ENCODE measurements around the gene HOXA5.

The HOXA5 gene

GRCh38 chr7:27163288-27164044, 20.0 kb upstream of the HOXA5 start:
- in situ Hi-C loops (cut with HindIII; ENCODE audit: low pct_ligation_motif_present, low pct_unique_long_range_greater_than_20kb, low sequenced_read_pairs) = loop anchor here (10.0 kb wide), 1 partner anchor 779 kb away; no protein-coding TSS in a partner anchor
- peak; percentile 46 for DNase-seq

DNA sequence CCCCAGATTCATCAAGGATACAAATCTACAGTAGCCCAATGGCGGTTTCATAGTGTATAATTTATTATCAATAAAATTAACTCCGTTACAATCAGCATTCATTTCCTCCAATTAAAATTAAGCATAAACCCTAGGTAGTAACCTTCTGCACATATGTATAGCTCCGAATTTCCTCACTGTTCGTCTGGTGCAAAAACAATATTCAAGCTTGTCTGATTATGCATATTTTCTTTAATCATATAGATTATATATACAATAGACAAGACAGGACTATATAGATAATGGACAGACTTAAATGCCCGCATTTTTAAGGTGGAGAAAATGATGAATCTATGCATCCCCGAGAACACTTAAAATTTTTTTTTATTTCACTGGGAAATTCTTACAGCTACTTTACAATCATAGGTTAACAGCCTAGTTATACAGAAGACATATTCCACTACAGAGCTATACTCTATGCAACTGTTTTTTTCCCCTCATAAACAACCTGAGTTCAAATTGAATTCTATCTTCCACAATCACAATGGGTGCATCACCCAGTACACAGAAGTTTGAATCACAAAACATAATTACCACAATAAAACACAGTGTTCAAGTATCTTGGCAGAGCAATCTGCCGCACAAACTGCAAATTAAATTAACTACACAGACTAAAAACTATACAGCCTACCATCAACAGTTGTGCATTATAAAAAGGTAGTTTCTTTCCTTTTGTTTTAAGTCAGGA, 19.2 kb upstream of the HOXA5 start:
- DNase-seq = peak; percentile 25
- in situ Hi-C loops (cut with HindIII; ENCODE audit: low pct_ligation_motif_present, low pct_unique_long_range_greater_than_20kb, low sequenced_read_pairs) = loop anchor here (10.0 kb wide), 1 partner anchor 778 kb away; no protein-coding TSS in a partner anchor

DNA sequence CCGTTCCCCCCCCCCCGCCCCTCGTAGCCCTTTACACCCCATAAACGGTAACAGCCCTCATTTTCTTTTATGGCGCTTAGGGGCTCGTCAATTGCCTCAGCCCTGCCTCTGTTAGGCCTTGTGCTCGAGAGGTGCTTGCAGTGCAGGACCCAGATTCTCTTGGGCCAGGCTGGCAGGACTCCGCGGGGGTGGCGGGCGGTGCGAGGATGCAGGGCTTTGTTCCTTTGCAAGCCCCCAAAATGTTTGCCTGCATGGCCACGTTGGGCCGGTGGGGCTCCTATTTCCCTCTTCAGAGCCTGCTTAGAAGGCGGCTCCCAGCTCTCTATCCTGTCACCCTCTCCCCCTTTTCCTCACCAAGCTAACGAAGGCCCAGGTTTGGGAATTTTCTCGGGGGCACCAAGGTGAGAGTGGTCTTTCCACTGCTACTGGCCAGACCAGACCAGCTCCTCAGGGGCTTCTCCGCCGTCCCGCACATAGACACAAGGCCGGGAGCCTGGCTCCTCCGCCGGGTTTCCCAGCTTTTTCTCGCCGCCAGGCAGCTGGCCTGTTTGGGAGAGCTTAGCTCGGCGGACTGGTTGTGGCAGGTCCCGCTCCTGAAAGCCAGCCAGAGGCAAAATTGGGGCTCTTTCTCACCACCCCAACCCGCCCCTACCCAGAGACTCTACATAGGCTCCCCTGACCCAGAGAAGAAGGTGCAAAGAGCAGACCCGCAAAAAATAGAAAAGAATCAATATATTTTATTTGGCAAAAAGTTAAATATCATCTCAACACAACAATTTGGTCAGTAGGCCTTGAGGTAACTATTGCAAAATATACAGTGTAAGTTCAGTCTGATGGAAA, 18.5 kb upstream of the HOXA5 start:
- in situ Hi-C loops (cut with HindIII; ENCODE audit: low pct_ligation_motif_present, low pct_unique_long_range_greater_than_20kb, low sequenced_read_pairs) = loop anchor here (10.0 kb wide), 1 partner anchor 777 kb away; no protein-coding TSS in a partner anchor
- DNase-seq = peak; percentile 51

GRCh38 chr7:27161214-27161720, 17.8 kb upstream of the HOXA5 start:
- DNase-seq = peak; percentile 62
- in situ Hi-C loops (cut with HindIII; ENCODE audit: low pct_ligation_motif_present, low pct_unique_long_range_greater_than_20kb, low sequenced_read_pairs) = loop anchor here (10.0 kb wide), 1 partner anchor 776 kb away; no protein-coding TSS in a partner anchor

- peak; percentile 91 for DNase-seq
- in situ Hi-C loops (cut with HindIII; ENCODE audit: low pct_ligation_motif_present, low pct_unique_long_range_greater_than_20kb, low sequenced_read_pairs) = loop anchor here (10.0 kb wide), 1 partner anchor 776 kb away; no protein-coding TSS in a partner anchor
Measured at GRCh38 chr7:27160546-27161213, 17.2 kb upstream of the HOXA5 start.

GRCh38 chr7:27160145-27160545, 16.7 kb upstream of the HOXA5 start:
- in situ Hi-C loops (cut with HindIII; ENCODE audit: low pct_ligation_motif_present, low pct_unique_long_range_greater_than_20kb, low sequenced_read_pairs) = loop anchor here (10.0 kb wide), 1 partner anchor 775 kb away; no protein-coding TSS in a partner anchor
- peak; percentile 39 for DNase-seq

DNA sequence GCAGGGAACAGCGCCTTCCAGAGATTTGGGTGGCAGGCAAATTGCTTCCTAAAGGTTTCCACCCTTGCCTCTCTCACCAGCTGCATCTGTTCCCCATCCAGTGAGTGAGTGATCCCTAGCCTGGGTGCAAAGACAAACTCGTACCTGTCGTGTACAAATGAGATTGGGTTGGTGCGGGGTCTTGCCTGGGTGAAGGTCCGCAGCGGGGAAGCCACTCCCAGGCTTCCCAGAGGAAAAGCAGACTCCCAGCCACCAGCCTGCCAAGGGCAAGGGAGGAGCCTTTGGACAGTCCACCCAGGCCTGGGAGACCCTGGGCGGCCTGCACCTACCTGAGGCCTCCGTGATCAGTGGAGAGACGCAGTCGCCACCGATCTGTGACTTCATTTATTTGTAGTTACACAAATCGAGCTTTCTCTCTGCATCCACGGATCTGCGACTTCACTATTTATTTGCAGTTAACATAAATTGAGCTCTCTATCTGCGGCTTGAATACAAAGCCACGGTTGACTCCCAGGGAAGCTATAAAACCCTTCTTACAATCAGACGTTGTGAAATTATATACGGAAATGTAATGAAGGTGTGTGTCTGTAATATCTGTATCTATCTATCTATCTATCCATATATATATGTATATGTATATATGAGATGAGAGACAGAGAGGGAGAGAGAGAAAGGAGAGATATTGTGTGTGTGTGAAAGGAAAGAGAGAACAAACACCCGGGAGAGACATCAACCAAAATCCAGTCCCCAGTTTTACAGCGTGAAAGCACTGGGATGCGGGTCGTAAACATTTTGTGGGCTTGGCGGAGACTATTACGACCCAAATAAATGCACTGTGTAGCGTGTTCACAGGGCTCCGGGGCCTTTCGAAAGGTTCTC, 16.0 kb upstream of the HOXA5 start:
- peak; percentile 47 for DNase-seq
- in situ Hi-C loops (cut with HindIII; ENCODE audit: low pct_ligation_motif_present, low pct_unique_long_range_greater_than_20kb, low sequenced_read_pairs) = loop anchor here (10.0 kb wide), 1 partner anchor 775 kb away; no protein-coding TSS in a partner anchor

DNA sequence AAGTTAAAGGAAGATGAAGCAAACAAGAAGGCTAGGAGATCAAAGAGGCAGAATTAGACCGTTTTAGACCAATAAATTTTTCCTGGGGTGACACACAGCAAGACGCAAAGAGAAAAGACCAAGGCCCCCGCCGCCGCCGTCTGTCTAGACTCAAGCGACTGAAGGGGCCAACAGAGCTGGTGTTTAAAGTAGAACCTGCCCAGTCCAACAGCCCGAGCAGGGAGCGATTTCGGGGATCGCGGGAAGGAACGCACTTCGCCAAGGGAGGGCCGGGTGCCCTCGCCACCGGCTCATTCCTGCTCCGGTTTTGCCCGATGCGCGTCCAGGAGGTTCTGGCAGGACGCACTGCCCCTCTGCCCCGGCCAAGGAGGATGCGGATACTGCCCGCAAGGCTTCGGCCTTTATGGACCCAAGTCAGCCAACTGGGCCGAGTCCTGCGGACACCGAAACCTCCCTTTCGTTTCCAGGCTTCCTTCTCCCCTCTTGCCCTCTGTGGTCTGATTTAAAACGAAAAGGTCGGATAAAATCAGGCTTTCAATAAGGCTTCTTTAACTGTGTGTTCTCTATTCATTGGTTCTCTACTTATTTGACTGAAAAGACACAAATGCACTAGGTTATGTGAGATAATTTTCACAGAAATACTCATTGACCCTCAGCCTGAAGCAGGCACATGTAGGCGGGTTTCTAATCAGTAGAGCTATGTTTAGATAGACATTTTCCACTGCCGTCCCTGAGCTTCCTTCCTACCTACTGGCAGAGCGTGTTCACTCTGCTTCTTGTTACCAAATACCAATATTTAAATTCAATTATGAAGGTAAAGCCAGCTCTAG, 15.2 kb upstream of the HOXA5 start:
- DNase-seq = peak; percentile 43
- in situ Hi-C loops (cut with HindIII; ENCODE audit: low pct_ligation_motif_present, low pct_unique_long_range_greater_than_20kb, low sequenced_read_pairs) = no loop called here

GRCh38 chr7:27157702-27158431, 14.4 kb upstream of the HOXA5 start:
- DNase-seq = peak; percentile 46
- in situ Hi-C loops (cut with HindIII; ENCODE audit: low pct_ligation_motif_present, low pct_unique_long_range_greater_than_20kb, low sequenced_read_pairs) = no loop called here

- in situ Hi-C loops (cut with HindIII; ENCODE audit: low pct_ligation_motif_present, low pct_unique_long_range_greater_than_20kb, low sequenced_read_pairs) = no loop called here
- peak; percentile 48 for DNase-seq
Measured at GRCh38 chr7:27156916-27157701, 13.6 kb upstream of the HOXA5 start.

DNA sequence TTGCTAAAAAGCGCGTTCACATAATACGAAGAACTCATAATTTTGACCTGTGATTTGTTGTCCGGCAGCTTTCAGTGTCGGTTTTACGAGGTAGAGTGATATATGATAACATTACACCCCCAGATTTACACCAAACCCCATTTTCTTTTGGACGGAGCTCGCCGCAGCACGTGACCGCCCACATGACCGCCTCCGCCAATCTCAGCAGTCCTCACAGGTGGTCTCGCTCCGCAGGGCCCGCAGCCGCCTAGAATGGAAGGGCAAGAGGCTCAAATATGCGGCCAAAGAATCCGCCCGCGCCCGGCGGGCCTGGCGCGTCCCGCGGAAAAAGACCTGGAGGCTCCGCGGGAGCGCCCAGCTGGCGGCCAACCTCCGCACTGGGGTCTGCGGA, 13.0 kb upstream of the HOXA5 start, which contains the start of gene HOXA7:
HOXA7 (minus strand) TSS at position 168 of the 391 bp plus-strand sequence; CDS start at position 38, 130 bp downstream.
- in situ Hi-C loops (cut with HindIII; ENCODE audit: low pct_ligation_motif_present, low pct_unique_long_range_greater_than_20kb, low sequenced_read_pairs) = no loop called here
- DNase-seq = peak; percentile 82

GRCh38 chr7:27155816-27156507, 12.5 kb upstream of the HOXA5 start:
- peak; percentile 56 for DNase-seq
- in situ Hi-C loops (cut with HindIII; ENCODE audit: low pct_ligation_motif_present, low pct_unique_long_range_greater_than_20kb, low sequenced_read_pairs) = no loop called here

GRCh38 chr7:27154901-27155815, 11.7 kb upstream of the HOXA5 start:
- in situ Hi-C loops (cut with HindIII; ENCODE audit: low pct_ligation_motif_present, low pct_unique_long_range_greater_than_20kb, low sequenced_read_pairs) = no loop called here
- peak; percentile 57 for DNase-seq
